B cell (primary cell): ENCODE data around the gene CASP8AP2. TPM values are rescaled to one million over a fixed set of nuclear protein-coding genes. Genes with fewer than 3 reads are reported as not detected.

Experiments used
- ATAC-seq: fragments of 200-7000 bp; cut with Tn5 transposase; one replicate; pipeline ENCODE4 v1.10.0; 2021; ENCODE audit warnings: low read depth, mild to moderate bottlenecking, moderate number of reproducible peaks, moderate library complexity
- CTCF ChIA-PET: fragments of 350-600 bp; sonication (Branson Sonifier 250); formaldehyde crosslinking; loops from one replicate; lab custom pipeline; 2021; ENCODE audit warnings: antibody characterized with exemption, inconsistent platforms; lab: Charles Lee
- POLR2A ChIA-PET: fragments of 350-600 bp; sonication (Branson Sonifier 250); formaldehyde crosslinking; loops from one replicate; lab custom pipeline; 2021; ENCODE audit warnings: antibody characterized with exemption; lab: Charles Lee
- DNase-seq: peaks from one replicate; pipeline ENCODE4 v3.0.0; 2013
- H2AFZ ChIP-seq: 2 replicates; pipeline ENCODE4 v1.6.1; 2012; ENCODE audit warnings: mild to moderate bottlenecking, low read depth, low read length; ENCODE audit not compliant: insufficient read depth, poor library complexity, severe bottlenecking
- H3K27ac ChIP-seq, 2 donors: 1 replicate in 1 of 2; 2 replicates in 1 of 2; pipeline ENCODE4 v1.5.1; 2012 to 2013; ENCODE audit warnings: low read length in 2 of 2, mild to moderate bottlenecking in 2 of 2, moderate library complexity in 1 of 2
- H3K27me3 ChIP-seq, 4 experiments: fragments of 200-600 bp in 1 of 4; sonication (generic) in 1 of 4; replicated peaks in 1 of 4; 1 replicate in 2 of 4; 2 replicates in 2 of 4; pipeline versions ENCODE4 v1.6.1 to v1.7.0; 2013 to 2016; ENCODE audit warnings: low read length in 3 of 4, mild to moderate bottlenecking in 2 of 4, mixed read lengths in 1 of 4, moderate library complexity in 1 of 4; ENCODE audit not compliant: insufficient read depth in 4 of 4, control insufficient read depth in 3 of 4; ENCODE audit errors: control extremely low read depth in 1 of 4
- H3K36me3 ChIP-seq, 2 experiments: replicated peaks in 1 of 2; 1 replicate in 1 of 2; 2 replicates in 1 of 2; pipeline versions ENCODE4 v1.6.1 to v1.7.1; 2013; ENCODE audit warnings: low read length in 1 of 2; ENCODE audit not compliant: insufficient read depth in 2 of 2, control insufficient read depth in 1 of 2; ENCODE audit errors: control extremely low read depth in 1 of 2, extremely low read depth in 1 of 2
- H3K4me1 ChIP-seq, 2 donors: fragments of 200-600 bp in 1 of 2; sonication (generic) in 1 of 2; 1 replicate in 1 of 2; 2 replicates in 1 of 2; pipeline versions ENCODE4 v1.5.1 to v1.6.1; 2013 to 2017; ENCODE audit warnings: low read length in 2 of 2; ENCODE audit not compliant: control insufficient read depth in 2 of 2, insufficient read depth in 2 of 2
- H3K4me2 ChIP-seq: replicated peaks from 2 replicates; pipeline ENCODE3; 2012; ENCODE audit warnings: mild to moderate bottlenecking, low read depth, low read length; ENCODE audit not compliant: poor library complexity, severe bottlenecking
- H3K4me3 ChIP-seq, 5 experiments: fragments of 200-600 bp in 1 of 5; sonication (generic) in 1 of 5; 1 replicate in 3 of 5; 2 replicates in 2 of 5; pipeline versions ENCODE4 v1.5.1 to v1.7.0; 2011 to 2016; ENCODE audit warnings: low read length in 4 of 5, mild to moderate bottlenecking in 4 of 5, low read depth in 2 of 5, control low read depth in 1 of 5, moderate library complexity in 1 of 5; ENCODE audit not compliant: insufficient read depth in 1 of 5; ENCODE audit errors: control extremely low read depth in 1 of 5, extremely low read depth in 1 of 5
- H3K79me2 ChIP-seq: fragments of 200-600 bp; sonication (generic); one replicate; pipeline ENCODE4 v1.6.0; 2016; ENCODE audit warnings: low read length; ENCODE audit not compliant: control insufficient read depth, insufficient read depth
- H3K9ac ChIP-seq: fragments of 200-600 bp; sonication (generic); 2 replicates; pipeline ENCODE4 v1.6.1; 2017; ENCODE audit warnings: mild to moderate bottlenecking, low read length, moderate library complexity
- H3K9me3 ChIP-seq, 3 donors: one replicate each; pipeline versions ENCODE4 v1.6.1 to v1.7.1; 2013; ENCODE audit warnings: low read length in 2 of 3; ENCODE audit not compliant: control insufficient read depth in 2 of 3, insufficient read depth in 1 of 3; ENCODE audit errors: control extremely low read depth in 1 of 3
- H4K20me1 ChIP-seq: 2 replicates; pipeline ENCODE4 v1.6.0; 2012; ENCODE audit warnings: mild to moderate bottlenecking, low read length; ENCODE audit not compliant: insufficient read depth, control insufficient read depth, poor library complexity, severe bottlenecking
- H3K27ac Mint-ChIP-seq: one replicate; pipeline ENCODE4 v1.8.0; 2021; ENCODE audit warnings: mixed read lengths
- H3K27me3 Mint-ChIP-seq: one replicate; pipeline ENCODE4 v1.8.0; 2021; ENCODE audit warnings: mixed read lengths
- H3K4me1 Mint-ChIP-seq: one replicate; pipeline ENCODE4 v1.8.0; 2021; ENCODE audit warnings: mixed read lengths
- H3K4me3 Mint-ChIP-seq: one replicate; pipeline ENCODE4 v1.8.0; 2021; ENCODE audit warnings: mixed read lengths
- H3K9me3 Mint-ChIP-seq: one replicate; pipeline ENCODE4 v1.8.0; 2022; ENCODE audit warnings: mixed read lengths; ENCODE audit not compliant: insufficient read depth
- EZH2 ChIP-seq: IDR thresholded peaks from 2 replicates; pipeline ENCODE4 v1.6.1; 2012; ENCODE audit warnings: borderline replicate concordance, low read depth, mild to moderate bottlenecking, moderate library complexity, low read length; ENCODE audit not compliant: insufficient read depth, poor library complexity, severe bottlenecking
- WGBS: methylation state at CpG from one replicate; pipeline ENCODE4 v1.1.5; 2013; ENCODE audit warnings: missing lambda C conversion rate; ENCODE audit not compliant: insufficient coverage; 5-methylcytosine and 5-hydroxymethylcytosine counted together
- intact Hi-C: fragments of 100-400 bp; cut with micrococcal nuclease; formaldehyde crosslinking; loops from one replicate; pipeline ENCODE4 v1.10.0; 2022
- polyA plus RNA-seq: library from polyadenylated mRNA; depleted of rRNA; stranded (reverse); fragments of >200 nt; gene quantifications from 2 replicates; pipeline ENCODE4 v1.2.3, GENCODE V29; 2012
- total RNA-seq, 2 donors: library from RNA; stranded (reverse); fragments of 120-200 nt in 1 of 2; gene quantifications; 1 replicate in 1 of 2; 2 replicates in 1 of 2; pipeline versions ENCODE4 v1.2.3 to v1.2.4, GENCODE V29; 2013 to 2022
- TF ChIP-seq, protein P1 (sequence below): fragments of 200-600 bp; IDR thresholded peaks from one replicate; pipeline ENCODE4 v1.8.0; 2022; ENCODE audit warnings: antibody characterized with exemption, mild to moderate bottlenecking

CASP8AP2 gene
- total and polyA plus RNA-seq, 2 donors (not counting 1 experiment from before 2014, with no cell fraction given), result 5.9 to 30.6 TPM

DNA sequence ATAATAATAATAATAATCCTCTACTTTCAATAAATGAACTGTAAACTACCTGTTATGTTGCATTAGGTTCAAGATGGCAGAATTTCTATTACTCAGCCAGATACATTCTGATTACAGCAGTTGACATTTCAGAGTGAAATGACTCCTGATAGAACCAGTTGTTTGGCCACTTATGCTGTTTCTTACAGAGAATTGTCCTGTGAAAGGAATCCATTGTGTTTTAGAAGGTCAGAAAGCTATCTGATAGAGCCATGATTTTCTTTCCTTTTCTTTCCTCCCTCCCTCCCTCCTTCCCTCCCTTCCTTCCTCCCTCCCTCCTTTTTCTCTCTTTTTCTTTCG, 81.2 kb downstream of the CASP8AP2 start:
- Histone ChIP-seq H3K9ac (no peak overlapping the region), H3K9me3 (peaks cover 0 to 6% (median 4%) of the 10 kb centered on the region in 3 donors), H2AFZ (no peak overlapping the region), H4K20me1 (no peaks in the 10 kb centered on the region), H3K36me3 (no peaks in the 10 kb centered on the region), H3K4me1 (no peaks in the 10 kb centered on the region), H3K27ac (no peak overlapping the region), H3K4me3 (no peak overlapping the region), H3K27me3 (no peaks in the 10 kb centered on the region), H3K4me2 (no peak overlapping the region), H3K79me2 (no peaks in the 10 kb centered on the region)
- Mint-ChIP-seq H3K27me3 (peaks cover 20% of the 10 kb centered on the region), H3K9me3 (peaks cover 6% of the 10 kb centered on the region), H3K4me1 (no peaks in the 10 kb centered on the region), H3K4me3 (no peak overlapping the region), H3K27ac (no peak overlapping the region)
- ChIA-PET CTCF (no interaction called here), POLR2A (no interaction called here)
- TF ChIP-seq EZH2, result no peak
- TF ChIP-seq, protein P1, sequence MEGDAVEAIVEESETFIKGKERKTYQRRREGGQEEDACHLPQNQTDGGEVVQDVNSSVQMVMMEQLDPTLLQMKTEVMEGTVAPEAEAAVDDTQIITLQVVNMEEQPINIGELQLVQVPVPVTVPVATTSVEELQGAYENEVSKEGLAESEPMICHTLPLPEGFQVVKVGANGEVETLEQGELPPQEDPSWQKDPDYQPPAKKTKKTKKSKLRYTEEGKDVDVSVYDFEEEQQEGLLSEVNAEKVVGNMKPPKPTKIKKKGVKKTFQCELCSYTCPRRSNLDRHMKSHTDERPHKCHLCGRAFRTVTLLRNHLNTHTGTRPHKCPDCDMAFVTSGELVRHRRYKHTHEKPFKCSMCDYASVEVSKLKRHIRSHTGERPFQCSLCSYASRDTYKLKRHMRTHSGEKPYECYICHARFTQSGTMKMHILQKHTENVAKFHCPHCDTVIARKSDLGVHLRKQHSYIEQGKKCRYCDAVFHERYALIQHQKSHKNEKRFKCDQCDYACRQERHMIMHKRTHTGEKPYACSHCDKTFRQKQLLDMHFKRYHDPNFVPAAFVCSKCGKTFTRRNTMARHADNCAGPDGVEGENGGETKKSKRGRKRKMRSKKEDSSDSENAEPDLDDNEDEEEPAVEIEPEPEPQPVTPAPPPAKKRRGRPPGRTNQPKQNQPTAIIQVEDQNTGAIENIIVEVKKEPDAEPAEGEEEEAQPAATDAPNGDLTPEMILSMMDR, result no peak
- DNase-seq (no peak), ATAC-seq (no peak)
- intact Hi-C loops, result no loop called here
- no CpG with 5 or more reads among the region's 1 CpG for WGBS

DNA sequence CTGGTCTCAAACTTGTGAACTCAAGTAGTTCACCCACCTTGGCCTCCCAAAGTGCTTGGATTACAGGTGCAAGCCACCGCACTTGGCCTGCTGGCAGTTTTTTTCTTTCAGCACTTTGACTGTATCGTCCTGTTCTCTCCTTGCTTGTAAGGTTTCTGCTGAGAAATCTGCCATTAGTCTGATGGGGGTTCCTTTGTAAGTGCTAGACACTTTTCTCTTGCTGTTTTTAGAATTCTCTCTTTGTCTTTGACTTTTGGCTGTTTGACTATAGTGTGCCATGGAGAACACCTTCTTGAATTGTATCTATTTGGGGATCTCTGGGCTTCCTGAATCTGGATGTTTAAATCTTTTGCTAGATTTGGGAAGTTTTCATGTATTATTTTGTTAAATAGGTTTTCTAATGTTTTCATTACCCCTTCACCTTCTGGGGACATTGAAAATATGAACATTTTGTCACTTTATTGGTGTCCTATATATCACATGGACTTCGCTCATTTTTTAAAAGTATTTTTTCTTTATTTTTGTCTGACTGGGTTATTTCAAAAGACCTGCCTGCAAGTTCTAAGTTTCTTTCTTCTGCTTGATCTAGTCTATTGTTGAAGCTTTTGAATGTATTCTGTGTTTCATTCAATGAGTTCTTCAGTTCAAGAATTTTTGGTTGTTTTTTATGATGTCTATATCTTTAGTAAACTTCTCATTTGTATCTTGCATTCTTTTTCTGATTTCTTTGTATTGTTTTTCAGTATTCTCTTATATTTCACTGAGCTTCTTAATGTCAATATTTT, 86.6 kb downstream of the CASP8AP2 start:
- H3K36me3 ChIP-seq, result no peaks in the 10 kb centered on the region
- no peaks in the 10 kb centered on the region for H3K79me2 ChIP-seq
- H4K20me1 ChIP-seq, result no peaks in the 10 kb centered on the region
- Mint-ChIP-seq H3K27me3 (peaks cover 14% of the 10 kb centered on the region), H3K27ac (no peak overlapping the region), H3K4me3 (no peak overlapping the region), H3K4me1 (peaks cover 2% of the 10 kb centered on the region), H3K9me3 (peaks cover 14% of the 10 kb centered on the region)
- no peaks in the 10 kb centered on the region for H3K4me1 ChIP-seq
- intact Hi-C loops, result no loop called here
- ChIA-PET POLR2A (no interaction called here), CTCF (interaction anchor here (2.1 kb wide), 1 partner anchor 24 kb away, joined by 4 read pairs; no protein-coding TSS in a partner anchor)
- no peak overlapping the region for H3K4me3 ChIP-seq
- no peak overlapping the region for H3K27ac ChIP-seq
- ATAC-seq (no peak), DNase-seq (no peak)
- H2AFZ ChIP-seq, result no peak overlapping the region
- H3K4me2 ChIP-seq, result no peak overlapping the region
- H3K9ac ChIP-seq, result no peak overlapping the region
- peaks cover 3 to 19% (median 16%) of the 10 kb centered on the region in 3 donors for H3K9me3 ChIP-seq
- WGBS, result 100% methylated on average over 2 of the region's 3 CpGs
- TF ChIP-seq EZH2, result no peak
- TF ChIP-seq, protein P1, result no peak
- no peaks in the 10 kb centered on the region for H3K27me3 ChIP-seq
